Globus pallidus (tissue), 1 donor: Measurements from ENCODE around the gene PRRG2.

Source experiments
- DNase-seq: peaks from one replicate; pipeline ENCODE4 v3.0.0-alpha.2; 2015; ENCODE audit warnings: low spot score

Gene PRRG2

DNA sequence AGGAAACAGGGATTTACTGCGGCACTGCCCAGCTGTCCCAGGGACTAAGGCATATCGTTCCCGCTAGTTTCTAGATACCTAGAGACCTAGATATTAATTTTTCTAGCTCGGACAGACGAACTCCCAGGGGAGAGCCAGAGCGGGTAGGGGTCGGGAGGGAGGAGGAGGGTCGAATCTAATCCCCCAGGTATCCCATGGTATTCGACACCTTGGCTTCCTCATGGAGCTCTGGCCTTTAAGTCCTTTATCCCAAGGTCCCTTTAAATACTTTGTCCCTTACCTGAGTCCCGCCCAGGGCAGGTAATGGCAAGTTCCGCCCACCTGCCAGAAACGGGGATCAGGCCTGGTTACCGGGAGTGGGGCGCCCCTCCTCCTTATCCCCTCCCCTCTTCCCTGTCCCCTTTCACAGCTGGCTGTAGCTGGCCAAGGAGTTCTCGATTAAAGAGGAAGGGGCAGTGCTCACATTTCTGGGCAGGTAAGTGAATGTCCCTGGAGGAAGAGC lies at the start of gene PRRG2:
TSS of gene PRRG2 (plus strand) at position 310 of the 502 bp plus-strand sequence. CDS start 1,904 bp downstream, outside the sequence.
- DNase-seq, result no peak

DNA sequence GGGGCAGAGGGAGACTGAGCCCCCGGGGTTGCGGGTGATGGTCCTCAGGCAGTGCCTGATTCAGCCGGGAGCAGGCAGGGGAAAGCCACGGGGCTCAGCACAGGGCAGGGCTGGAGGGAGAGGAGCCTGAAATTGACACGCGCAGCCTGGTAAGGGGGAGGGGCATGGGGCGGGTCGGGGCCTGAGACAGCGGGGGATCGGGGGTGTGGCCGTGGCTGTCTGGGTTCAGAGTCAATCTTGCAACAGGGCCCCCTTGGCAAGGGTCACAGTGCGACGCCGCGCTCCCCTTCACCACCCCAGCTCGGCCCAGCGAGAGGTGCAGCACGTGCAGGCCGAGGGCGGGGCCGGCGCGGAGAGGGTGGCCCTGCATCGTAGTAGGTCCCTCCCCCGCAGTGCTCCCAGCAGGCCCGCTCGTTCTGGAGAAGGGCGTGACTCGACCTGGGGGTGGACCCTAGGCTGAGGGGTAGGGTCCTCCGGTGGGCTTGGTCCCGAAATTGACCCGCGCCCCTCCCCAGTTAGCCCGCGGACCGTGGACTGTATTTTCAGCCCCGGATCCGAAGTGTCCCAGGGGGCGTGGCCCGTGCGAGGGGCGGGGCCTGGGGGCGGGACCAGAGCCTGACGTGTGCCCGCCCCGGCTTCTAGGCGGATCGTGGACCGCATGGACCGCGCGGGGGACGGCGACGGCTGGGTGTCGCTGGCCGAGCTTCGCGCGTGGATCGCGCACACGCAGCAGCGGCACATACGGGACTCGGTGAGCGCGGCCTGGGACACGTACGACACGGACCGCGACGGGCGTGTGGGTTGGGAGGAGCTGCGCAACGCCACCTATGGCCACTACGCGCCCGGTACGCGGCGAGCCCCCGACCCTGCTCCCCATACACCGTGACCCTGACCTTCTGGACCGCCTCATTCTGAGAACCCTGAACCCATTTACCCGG lies 47.3 kb upstream of the PRRG2 start:
- no peak for DNase-seq

DNA sequence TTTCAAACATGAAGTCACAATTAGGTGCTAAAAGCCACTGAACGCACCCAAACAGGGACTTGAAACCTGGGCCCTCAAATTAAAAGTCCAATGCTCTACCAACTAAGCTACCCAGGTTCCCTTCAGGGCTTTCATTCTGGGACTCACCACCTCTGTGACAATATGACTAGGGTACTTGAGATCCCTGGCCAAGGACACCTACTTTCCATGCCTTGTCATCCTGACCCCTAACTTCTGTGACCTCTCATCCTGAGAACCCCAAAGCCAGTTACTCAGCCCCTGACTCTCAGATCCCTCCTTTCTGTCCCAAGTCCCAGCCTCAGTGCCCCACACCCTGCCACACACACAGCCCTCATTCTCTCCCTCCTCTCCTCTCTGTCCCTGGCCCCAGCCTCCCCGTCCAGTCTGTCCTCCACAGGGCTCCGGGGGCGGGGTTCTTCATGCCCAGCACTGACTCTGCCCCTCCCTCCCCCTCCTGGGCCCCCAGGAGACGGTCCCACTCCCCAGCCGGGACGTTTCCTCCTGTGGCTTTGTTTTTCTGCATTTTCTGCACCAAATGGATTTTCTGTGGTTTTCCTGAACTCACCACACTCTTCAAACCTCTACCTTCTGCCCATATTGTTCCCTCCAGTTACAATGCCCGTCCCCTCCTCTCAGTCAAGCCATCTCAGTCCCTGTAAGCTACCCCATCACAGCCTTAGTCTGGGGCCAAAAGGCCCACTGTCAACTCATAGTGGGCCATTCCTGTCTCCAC lies 46.3 kb upstream of the PRRG2 start:
- no peak for DNase-seq

DNA sequence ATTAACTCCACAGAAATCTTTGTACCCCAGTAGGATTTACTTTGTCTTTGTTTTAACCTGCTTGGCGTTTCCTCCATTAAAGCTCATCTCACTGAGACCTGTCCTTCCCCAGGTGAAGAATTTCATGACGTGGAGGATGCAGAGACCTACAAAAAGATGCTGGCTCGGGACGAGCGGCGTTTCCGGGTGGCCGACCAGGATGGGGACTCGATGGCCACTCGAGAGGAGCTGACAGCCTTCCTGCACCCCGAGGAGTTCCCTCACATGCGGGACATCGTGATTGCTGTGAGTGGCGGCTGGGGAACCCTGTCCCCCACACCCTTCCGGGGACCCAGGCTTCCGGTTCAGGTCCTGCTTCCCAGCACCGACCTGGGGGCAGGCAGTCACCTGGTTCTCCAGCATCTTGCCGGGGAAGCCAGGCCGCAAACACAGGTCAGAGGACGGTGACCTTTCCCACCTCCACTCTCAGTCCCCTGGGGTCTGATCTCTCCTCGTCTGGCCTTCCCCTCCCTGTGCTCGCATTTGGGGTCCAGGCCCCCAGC lies 44.1 kb upstream of the PRRG2 start:
- no peak for DNase-seq

DNA sequence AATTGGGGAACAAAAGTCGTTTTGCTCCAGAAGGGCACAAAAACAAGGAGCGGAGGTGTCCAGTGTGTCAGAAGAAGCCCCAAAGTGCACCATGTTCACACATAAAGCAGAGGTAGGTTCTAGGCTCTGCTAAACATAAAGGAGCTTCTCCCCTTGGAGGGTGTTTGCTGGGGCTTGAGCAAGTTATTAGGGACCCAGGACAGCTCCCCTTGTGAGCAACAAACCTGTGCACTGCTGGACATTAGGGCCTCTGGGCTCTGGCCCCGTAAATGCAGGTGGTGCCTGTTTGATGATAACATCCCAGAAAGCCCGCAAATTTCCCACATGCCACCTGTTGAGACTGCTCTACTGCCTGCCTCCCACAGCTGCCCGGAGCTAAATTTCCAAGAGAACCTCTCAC lies 42.5 kb upstream of the PRRG2 start:
- no peak for DNase-seq

DNA sequence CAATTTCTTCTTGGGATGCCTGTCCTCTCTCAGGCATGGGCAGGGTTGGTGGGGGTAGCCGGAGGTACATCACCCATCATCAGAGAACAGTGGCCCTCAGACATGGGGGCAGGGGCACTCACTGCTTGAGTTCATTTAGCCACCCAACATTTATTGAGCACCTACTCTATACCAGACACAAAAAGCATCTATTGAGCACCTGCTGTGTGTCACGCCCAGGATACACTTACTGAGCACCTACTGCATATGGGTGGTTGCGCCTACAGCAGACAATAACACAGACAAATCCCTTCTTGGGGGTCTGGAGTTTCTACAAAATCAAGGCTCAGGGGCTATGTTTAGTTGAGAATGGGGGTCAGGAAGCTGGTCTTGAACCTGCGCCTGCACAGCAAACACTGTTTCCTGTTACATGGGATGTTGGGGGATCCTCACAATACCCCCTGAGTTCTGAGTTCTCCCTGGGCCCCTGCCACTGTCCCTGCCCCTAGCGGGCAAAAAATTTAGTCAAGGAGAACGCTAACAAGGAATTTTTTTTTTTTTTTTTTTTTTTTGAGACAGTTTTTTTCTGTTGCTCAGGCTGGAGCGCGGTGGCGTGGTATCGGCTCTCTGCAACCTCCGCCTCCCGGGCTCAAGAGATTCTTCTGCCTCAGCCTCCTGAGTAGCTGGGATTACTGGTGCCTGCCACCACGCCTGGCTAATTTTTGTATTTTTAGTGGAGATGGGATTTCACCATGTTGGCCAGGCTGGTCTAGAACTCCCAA lies 41.7 kb upstream of the PRRG2 start:
- DNase-seq, result no peak

DNA sequence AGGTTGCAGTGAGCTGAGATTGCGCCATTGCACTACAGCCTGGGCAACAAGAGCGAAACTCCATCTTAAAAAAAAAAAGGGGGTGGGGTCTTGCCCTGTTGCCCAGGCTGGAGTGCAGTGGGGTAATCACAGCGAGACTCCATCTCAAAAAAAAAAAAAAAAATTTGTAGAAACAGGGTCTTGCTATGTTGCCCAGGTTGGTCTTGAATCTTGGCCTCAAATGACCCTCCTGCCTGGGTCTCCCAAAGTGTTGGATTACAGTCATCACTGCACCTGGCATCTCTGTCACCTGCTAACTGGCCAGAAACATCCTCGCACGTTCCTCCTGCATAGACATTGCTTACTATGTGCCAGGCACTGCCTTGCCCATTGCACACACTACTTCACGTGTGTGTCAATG lies 39.2 kb upstream of the PRRG2 start:
- DNase-seq, result no peak

DNA sequence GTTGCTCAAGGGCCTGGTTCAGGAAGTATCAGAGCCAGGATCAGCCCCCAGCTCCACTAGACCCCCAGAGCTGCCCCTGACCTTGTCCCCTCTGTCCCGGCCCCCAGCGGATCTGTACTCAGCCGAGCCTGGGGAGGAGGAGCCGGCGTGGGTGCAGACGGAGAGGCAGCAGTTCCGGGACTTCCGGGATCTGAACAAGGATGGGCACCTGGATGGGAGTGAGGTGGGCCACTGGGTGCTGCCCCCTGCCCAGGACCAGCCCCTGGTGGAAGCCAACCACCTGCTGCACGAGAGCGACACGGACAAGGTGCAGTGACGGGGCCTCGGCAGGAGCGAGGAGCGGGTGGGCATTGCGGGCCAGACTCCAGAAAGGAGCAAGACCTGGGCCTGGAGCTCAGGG lies 38.7 kb upstream of the PRRG2 start:
- DNase-seq, result no peak

DNA sequence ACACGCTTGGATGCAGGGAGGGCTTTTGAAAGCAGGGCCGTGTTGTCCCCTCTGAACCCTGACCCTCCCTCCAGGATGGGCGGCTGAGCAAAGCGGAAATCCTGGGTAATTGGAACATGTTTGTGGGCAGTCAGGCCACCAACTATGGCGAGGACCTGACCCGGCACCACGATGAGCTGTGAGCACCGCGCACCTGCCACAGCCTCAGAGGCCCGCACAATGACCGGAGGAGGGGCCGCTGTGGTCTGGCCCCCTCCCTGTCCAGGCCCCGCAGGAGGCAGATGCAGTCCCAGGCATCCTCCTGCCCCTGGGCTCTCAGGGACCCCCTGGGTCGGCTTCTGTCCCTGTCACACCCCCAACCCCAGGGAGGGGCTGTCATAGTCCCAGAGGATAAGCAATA lies 38.1 kb upstream of the PRRG2 start:
- DNase-seq, result no peak

DNA sequence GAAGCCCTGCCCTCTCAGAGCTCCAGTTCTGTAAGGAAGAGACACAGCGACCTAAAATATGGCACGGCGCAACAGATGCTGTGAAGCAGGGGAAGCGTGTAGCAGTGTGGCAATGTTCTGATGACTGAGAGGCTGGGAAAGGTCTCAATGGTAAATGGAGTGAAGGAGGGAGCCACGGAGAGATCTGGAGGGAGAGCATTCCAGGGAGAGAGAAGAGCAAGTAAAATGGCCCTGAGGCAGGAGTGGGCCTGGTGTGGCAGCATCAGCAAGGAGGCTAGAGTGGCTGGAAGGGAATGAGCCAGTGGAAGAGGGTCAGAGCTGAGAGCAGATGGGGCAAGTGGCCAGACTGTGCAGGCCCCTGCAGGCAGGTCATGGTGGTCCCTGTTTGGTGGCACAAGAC lies 37.0 kb upstream of the PRRG2 start:
- DNase-seq, result no peak

DNA sequence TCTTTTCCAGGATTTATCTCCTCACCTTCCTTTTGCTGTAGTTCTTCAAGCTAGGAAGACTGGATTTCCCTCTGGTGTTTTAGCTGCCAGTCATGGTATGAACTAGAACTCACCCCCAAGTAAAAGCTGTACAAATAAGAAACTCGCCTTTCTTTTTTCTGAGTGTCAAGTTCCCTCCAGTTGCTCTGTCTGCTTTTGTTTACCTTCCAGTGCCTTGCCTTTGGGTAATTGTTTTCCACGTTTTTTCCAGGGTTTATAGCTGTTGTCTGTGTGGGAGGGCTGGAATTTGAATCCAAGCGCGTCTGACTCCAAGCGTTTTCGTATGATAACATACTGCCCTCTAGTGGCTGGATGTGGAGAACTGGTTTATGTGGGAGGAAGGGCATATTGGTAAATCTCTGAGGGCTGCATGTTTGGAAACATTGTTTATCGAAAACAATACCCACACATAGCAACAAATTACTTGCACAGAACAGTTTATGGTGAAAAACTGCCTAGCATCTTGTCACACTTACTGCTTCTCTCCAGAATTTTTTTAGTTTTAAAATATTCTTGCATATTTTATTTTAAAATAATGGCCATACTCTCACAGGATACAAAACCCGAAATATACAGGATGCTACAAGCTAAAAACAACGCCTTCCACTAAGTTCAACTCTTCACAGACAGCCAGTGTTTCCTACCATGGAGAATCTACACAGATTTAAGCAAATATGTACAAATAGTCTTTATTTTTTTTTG lies 34.1 kb upstream of the PRRG2 start:
- peak; percentile 82 for DNase-seq

DNA sequence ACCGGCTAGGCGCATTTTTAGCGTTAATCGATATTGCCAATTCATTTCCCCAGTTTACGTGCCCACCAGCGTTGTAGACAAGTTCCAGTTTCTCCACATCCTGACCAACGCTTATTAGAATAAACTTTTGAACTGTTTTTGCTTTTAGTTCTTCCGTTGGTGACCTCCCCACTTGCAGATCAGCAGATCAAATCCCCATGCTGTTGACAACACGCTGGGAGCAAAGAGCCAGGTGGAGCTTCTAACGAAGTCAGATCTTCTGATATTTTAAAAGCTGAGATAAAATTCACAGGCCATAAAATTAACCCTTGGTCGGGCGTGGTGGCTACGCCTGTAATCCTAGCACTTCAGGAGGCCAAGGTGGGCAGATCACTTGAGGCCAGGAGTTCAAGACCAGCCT lies 32.1 kb upstream of the PRRG2 start:
- DNase-seq, result no peak

DNA sequence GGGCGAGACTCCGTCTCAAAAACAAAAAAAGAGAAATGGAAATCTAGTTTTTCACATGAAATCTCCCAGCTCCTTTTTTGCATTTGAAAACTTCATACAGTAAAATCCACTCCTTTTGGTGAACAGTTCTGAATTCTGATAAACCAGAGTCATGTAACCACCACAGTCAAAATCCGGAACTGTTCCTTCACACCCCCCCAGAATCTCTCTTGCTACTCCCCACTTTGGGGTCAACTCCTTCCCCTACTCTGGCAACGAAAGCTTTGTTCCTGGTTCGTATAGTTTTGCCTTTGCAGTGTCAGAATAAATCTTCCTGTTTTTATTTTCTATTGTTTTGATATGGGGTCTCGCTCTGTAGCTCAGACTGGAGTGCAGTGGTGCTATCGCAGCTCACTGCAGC lies 29.6 kb upstream of the PRRG2 start:
- DNase-seq, result no peak

DNA sequence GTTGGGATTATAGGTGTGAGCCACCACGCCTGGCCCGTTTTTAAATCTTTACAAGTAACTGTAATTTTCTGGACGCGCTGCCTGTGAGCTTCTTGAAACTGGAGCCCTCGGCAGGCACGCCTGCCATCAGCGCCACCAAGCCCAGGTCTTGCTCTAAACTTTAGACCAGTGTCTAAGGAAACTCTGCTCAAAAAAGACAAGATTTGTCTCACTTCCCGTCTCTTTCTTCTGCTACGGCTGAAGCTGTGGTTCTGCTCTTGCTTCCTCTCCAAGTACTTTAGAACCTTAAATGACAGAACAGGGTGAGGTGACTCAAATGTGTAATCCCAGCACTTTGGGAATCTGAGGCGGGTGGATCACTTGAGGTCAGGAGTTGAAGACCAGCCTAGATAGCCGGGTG lies 28.4 kb upstream of the PRRG2 start:
- peak; percentile 54 for DNase-seq

DNA sequence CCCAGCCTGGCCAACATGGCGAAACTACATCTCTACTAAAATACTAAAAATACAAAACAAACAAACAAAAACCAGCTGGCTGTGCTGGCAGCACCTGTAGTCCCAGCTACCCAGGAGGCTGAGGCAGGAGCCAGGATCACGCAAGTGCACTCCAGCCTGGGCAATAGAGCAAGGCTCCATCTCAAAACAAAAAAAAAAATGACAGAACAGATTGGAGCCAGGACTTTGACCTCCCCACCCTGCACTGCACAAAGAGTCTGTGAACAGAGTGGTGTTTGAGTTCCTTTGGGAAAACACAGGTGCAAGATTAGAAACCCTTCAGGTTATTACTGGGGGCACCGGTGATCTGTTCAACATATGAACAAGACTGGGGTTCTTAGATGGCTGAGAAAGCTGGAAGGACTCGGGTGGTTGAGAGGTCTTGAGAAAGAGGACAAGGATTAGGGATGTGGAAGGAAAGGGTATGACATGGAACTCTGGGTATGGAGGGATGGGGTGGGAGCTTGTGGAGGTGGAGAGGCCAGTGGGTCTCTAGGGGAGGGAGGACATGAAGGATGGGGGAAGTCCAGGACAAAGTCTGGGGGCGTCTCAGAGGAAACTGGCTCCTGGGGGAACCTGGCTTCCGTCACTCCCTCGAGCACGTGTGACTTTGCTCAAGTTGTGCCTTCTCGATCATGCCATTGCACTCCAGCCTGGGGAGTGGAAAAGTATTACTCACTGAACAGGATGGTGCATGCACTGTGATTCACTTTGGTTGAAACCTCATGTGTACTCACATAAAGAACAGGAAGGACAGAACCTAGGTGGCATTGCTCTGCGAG lies 27.5 kb upstream of the PRRG2 start:
- no peak for DNase-seq

DNA sequence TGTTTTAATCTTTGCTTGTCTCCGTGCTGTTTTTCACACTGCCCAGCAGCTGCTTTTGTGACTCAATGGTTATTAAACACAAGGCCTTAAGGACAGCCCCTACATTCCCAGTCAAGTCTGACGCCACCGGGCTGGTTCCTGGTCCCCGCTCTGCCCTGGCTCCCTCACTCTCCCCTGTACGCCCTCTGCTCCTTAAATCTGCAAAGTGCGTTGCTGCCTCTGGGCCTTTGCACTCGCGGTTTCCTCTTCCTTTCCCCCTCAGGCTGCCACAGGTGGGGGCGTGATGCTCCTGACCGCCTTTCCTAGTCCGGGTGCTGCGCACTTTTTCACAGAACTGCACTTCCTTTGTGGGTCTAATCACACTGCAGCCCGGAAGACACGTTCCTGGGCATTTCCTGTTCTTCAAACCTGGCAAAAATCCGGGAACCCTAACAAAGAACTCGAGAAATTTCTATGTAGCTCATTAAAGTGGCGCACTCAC lies 26.4 kb upstream of the PRRG2 start:
- no peak for DNase-seq

DNA sequence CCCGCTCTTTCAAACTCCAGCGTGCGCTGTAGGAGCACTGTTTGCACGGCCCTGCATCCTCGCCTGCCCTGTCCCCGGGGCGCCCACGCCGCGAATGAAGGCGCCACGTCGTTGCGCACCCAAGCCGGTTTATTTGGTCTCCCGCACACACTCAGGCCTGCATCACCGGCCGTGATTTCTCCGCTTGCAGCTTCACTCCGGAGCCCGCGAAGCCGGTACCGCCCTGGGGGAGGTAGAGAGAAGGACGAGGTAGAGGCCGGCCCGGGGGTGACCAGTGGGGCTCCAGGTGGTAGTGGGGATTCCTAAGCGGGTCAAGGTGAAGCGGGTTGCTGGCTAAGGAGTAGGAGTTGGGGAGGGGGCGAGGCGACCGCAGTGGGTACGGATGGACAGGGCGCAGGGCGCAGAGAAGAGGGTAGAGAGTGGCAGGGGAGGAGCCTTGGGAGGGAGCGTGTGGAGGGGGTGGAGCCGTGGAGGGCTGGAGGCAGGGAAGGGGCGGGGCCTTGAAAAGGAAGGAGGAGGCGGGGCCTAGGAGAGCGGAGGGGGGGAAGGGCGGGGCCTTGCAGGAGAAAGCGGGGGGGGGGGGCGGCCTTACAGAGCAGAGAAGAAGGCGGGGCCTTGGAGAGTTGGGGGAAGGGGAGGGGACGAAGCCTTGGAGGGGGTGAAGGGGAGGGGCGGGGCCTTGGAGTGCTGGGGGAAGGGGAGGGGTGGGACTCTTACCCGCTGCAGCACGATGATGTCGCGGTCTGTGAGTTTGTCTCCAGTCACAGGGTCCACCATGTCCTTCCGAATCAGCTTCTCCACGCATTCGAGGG lies 25.3 kb upstream of the PRRG2 start:
- no peak for DNase-seq

DNA sequence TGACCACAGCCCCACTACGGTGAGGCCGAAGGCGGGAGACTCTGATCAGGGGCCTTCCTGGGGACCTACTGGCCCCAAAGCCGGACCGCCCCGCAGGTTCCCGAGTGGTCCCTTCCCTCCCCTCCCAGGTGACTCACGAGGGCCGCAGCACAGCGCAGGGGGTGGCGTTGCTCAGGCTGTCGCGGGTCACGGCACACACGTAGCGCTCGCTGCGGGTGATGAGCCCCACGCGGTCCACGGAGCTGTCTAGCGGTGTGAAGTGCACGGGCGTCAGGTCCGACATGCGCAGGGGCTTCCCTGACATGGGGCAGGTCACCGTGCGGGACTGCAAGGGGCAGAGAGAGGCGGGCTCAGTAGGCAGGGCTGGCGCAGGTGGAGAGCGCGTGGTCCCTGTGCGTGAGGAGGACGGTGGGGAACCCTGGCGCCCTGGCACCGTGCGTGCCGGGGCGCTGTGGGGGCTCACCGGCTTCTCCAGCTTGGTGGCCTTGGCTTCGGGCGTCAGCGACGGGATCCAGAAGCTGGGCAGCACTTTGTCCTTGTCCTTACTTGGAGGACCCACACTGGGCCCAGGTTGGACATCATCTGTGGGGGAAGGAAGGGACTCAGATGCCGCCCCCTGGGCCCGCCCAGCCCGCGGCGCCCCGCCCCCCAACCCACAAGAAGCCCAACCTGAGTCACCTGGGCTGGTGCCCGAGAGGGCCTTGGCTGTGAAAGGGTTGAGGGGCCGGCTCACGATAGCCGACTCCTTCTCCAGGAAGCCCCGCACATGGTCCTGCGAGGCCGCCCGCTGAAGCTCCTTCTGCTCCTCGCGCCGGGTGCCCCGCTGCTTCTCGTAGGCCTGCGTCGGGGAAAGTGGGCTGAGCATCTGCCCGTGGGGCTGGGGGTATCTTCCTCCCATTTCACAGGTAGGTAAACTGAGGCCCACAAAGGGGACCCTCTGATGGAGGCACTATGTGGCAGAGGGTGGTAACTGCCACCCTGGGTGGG lies 24.4 kb upstream of the PRRG2 start:
- DNase-seq, result no peak
